B cell (primary cell): ENCODE data around the gene TUT1.

Experiments
- EZH2 ChIP-seq: IDR thresholded peaks from 2 replicates; pipeline ENCODE4 v1.6.1; 2012; ENCODE audit warnings: borderline replicate concordance, low read depth, mild to moderate bottlenecking, moderate library complexity, low read length; ENCODE audit not compliant: insufficient read depth, poor library complexity, severe bottlenecking
- TF ChIP-seq, protein P1 (sequence below): fragments of 200-600 bp; IDR thresholded peaks from one replicate; pipeline ENCODE4 v1.8.0; 2022; ENCODE audit warnings: antibody characterized with exemption, mild to moderate bottlenecking

GRCh38 chr11:62601122-62601371, 9.7 kb upstream of the TUT1 start:
- TF ChIP-seq, protein P1, sequence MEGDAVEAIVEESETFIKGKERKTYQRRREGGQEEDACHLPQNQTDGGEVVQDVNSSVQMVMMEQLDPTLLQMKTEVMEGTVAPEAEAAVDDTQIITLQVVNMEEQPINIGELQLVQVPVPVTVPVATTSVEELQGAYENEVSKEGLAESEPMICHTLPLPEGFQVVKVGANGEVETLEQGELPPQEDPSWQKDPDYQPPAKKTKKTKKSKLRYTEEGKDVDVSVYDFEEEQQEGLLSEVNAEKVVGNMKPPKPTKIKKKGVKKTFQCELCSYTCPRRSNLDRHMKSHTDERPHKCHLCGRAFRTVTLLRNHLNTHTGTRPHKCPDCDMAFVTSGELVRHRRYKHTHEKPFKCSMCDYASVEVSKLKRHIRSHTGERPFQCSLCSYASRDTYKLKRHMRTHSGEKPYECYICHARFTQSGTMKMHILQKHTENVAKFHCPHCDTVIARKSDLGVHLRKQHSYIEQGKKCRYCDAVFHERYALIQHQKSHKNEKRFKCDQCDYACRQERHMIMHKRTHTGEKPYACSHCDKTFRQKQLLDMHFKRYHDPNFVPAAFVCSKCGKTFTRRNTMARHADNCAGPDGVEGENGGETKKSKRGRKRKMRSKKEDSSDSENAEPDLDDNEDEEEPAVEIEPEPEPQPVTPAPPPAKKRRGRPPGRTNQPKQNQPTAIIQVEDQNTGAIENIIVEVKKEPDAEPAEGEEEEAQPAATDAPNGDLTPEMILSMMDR, result no peak
- TF ChIP-seq EZH2, result no peak
